ENCODE results near the gene CACNA1G. TPM values are rescaled to one million over a fixed set of nuclear protein-coding genes. Genes with fewer than 3 reads are reported as not detected.

The CACNA1G gene
- total and polyA plus RNA-seq, 9 of the 15 experiments (the other 6 are each of a cell fraction or from before 2014, with no cell fraction given), result 0.01 TPM; not detected in 8

DNA sequence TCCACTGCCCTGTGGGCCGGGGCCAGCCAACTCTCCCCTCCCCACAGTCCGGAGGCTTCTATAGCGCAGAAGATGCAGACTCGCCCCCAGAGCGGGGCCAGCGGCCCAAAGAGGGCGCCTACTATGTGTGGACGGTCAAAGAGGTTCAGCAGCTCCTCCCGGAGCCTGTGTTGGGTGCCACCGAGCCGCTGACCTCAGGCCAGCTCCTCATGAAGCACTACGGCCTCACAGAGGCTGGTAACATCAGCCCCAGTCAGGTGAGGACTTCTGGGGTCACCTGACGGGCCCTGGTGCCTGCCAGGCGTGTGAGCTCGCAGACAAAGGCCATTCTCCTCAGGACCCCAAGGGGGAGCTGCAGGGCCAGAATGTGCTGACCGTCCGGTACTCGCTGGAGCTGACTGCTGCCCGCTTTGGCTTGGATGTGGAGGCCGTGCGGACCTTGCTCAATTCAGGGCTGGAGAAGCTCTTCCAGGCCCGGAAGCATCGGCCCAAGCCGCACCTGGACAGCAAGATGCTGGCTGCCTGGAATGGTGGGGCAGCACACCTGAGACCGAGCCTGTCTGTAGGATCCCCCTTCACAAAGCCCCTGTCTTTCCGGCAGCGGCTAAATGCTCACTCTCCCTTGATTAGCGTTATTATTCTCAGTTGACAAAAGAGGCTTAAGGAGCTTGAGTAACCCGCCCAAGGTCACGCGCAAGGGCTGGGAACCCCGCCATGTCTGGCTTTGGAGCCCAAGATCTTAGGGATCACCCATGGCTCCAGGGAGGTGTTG is 9.7 kb upstream of the CACNA1G start (continued):
- TF ChIP-seq, protein P1, sequence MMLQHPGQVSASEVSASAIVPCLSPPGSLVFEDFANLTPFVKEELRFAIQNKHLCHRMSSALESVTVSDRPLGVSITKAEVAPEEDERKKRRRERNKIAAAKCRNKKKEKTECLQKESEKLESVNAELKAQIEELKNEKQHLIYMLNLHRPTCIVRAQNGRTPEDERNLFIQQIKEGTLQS (IDR thresholded peaks at IDR 0.05), result no peak
- TF ChIP-seq, protein P1 (CRISPR knock-in tag; conservative IDR thresholded peaks at IDR 0.05), result no peak
- TF ChIP-seq SRF (CRISPR knock-in tag; IDR thresholded peaks at IDR 0.05) (no peak), NELFE (IDR thresholded peaks at IDR 0.05; ENCODE audit: insufficient read depth, insufficient read length) (no peak), DMBX1 (CRISPR knock-in tag; IDR thresholded peaks at IDR 0.05; ENCODE audit: borderline replicate concordance) (no peak), YY1 (IDR thresholded peaks at IDR 0.05; ENCODE audit: borderline replicate concordance in 1 of 3, control insufficient read depth in 1 of 3, extremely low read depth in 1 of 3, insufficient read depth in 3 of 3, insufficient read length in 1 of 3, insufficient replicate concordance in 2 of 3, low read depth in 1 of 3, low read length in 2 of 3) (peak in 1 of 3 experiments; percentile 40), SRSF1 (IDR thresholded peaks at IDR 0.05; ENCODE audit: low read depth, low read length) (no peak), ARID2 (IDR thresholded peaks at IDR 0.05) (peak; percentile 75; the same call in 1 of the 2 replicates), HCFC1 (IDR thresholded peaks at IDR 0.05; ENCODE audit: low read depth, low read length) (peak; percentile 16; the same call in 1 of the 2 replicates), ZNF431 (CRISPR knock-in tag; IDR thresholded peaks at IDR 0.05) (no peak), HDAC8 (tag; IDR thresholded peaks at IDR 0.05) (no peak), ZNF282 (CRISPR knock-in tag; IDR thresholded peaks at IDR 0.05) (0 out of 2 replicates have a peak, but pooled peaks have one; percentile 43), ZNF174 (CRISPR knock-in tag; IDR thresholded peaks at IDR 0.05) (no peak), SP1 (CRISPR knock-in tag; IDR thresholded peaks at IDR 0.05) (peak; percentile 61; the same call in 1 of the 2 replicates), KAT2B (IDR thresholded peaks at IDR 0.05; ENCODE audit: low read depth, low read length) (no peak)
- TF ChIP-seq, protein P2, sequence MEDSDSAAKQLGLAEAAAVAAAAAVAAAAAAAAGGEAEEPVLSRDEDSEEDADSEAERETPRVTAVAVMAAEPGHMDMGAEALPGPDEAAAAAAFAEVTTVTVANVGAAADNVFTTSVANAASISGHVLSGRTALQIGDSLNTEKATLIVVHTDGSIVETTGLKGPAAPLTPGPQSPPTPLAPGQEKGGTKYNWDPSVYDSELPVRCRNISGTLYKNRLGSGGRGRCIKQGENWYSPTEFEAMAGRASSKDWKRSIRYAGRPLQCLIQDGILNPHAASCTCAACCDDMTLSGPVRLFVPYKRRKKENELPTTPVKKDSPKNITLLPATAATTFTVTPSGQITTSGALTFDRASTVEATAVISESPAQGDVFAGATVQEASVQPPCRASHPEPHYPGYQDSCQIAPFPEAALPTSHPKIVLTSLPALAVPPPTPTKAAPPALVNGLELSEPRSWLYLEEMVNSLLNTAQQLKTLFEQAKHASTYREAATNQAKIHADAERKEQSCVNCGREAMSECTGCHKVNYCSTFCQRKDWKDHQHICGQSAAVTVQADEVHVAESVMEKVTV (CRISPR knock-in tag; IDR thresholded peaks at IDR 0.05), result peak; percentile 75
- TF ChIP-seq, protein P3, sequence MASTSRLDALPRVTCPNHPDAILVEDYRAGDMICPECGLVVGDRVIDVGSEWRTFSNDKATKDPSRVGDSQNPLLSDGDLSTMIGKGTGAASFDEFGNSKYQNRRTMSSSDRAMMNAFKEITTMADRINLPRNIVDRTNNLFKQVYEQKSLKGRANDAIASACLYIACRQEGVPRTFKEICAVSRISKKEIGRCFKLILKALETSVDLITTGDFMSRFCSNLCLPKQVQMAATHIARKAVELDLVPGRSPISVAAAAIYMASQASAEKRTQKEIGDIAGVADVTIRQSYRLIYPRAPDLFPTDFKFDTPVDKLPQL (IDR thresholded peaks at IDR 0.05; ENCODE audit: extremely low read depth, insufficient read length), result no peak
- TF ChIP-seq, protein P4, sequence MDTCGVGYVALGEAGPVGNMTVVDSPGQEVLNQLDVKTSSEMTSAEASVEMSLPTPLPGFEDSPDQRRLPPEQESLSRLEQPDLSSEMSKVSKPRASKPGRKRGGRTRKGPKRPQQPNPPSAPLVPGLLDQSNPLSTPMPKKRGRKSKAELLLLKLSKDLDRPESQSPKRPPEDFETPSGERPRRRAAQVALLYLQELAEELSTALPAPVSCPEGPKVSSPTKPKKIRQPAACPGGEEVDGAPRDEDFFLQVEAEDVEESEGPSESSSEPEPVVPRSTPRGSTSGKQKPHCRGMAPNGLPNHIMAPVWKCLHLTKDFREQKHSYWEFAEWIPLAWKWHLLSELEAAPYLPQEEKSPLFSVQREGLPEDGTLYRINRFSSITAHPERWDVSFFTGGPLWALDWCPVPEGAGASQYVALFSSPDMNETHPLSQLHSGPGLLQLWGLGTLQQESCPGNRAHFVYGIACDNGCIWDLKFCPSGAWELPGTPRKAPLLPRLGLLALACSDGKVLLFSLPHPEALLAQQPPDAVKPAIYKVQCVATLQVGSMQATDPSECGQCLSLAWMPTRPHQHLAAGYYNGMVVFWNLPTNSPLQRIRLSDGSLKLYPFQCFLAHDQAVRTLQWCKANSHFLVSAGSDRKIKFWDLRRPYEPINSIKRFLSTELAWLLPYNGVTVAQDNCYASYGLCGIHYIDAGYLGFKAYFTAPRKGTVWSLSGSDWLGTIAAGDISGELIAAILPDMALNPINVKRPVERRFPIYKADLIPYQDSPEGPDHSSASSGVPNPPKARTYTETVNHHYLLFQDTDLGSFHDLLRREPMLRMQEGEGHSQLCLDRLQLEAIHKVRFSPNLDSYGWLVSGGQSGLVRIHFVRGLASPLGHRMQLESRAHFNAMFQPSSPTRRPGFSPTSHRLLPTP (IDR thresholded peaks at IDR 0.05; ENCODE audit: borderline replicate concordance, extremely low read depth, insufficient read length), result no peak
